ENCODE data around the gene P2RX7.
A peak's percentile ranks its signal among the peaks of the same experiment; 100 is the strongest.

P2RX7 gene

DNA sequence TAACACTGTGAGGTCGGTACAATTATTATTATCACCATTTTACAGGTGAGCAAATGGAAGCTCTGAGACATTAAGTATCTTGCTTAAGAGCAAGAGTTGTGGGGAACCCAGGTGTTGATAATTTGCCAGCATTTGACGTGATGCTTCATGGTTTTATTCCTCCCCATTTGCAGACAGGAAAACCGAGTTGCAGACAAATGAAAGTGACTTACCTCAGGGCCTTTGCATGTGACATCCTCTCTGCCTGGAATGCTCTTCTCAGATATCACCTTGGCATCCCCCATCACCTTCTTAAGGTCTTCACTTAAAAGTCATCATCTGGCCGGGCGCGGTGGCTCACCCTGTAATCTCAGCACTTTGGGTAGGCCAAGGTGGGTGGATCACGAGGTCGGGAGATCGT is 21.0 kb upstream of the P2RX7 start:
- no peak for DNase-seq

DNA sequence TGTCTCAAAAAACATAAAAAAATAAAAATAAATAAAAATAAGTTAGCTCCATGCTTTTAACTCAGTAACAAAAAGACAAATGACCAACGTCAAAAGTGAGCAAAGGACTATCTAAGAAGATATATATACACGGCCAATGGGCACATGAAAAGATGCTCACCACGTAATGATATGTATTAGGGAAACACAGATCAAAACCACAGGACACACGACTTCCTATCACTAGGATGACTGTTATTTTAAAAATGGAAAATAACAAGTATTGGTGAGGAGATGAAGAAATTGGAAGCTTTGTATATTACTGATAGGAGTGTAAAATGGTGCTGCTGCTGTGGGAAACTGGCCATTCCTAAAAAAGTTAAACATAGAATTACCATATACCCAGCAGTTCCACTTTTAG is 20.2 kb upstream of the P2RX7 start:
- no peak for DNase-seq

DNA sequence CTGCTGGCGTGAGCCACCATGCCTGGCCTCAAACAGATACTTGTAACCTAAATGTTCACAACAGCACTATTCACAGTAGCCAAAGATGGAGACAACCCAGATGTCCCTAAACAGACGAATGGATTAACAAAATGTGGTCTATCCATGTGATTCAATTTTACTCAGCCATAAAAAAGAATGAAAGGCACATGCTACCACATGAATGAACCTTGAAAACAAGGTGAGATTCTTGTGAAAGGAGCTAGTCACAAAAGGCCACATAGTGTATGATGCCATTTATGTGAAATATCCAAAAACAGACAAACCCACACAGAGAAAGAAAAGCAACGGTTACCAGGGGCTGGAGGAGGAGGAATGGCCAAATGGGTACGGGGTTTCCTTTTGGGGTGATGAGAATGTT is 19.6 kb upstream of the P2RX7 start:
- no peak for DNase-seq

DNA sequence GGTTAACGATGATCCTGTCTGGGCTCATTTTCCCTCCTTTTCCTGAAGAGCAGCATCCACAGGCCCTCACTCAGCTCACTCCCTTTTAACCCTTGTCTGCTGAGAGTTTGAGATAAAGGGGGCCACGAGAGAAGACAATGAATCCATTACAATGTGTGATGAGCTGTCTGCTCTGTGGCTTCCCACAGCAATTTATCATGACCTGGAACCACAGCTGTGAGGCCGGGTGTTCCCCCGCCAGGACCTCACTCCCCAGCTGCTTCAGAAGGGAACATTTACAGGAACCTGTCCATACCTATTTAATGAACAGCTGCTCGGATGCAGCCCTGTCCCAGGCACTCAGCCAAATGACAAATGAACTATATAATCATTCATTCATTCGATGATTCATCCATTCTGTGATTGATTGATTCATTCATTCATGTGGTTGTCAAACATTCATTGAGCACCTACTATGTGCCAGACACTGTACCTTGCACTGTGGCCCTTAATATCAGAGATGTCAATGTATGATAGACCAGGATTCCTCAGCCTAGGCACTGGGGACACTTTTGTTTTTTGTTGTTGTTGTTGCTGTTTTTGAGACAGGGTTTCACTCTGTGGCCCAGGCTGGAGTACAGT is 18.5 kb upstream of the P2RX7 start:
- DNase-seq, result no peak

DNA sequence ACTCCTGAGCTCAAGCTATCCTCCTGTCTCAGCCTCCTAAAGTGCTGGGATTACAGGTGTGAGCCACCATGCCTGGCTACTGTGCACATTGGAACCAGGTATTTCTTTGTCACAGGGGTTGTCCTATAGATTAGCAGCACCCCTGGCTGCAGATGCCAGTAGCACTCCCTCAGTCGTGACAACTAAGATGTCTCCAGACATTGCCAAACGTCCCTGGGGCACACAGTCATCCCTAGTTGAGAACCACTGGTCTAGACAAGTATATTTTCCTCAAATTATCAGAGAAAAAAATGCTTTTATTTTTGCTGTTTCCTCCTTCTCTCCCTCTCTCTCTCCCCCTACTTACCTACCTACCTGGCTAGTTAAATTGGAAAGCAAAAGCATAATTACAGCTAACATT is 17.9 kb upstream of the P2RX7 start:
- no peak for DNase-seq

DNA sequence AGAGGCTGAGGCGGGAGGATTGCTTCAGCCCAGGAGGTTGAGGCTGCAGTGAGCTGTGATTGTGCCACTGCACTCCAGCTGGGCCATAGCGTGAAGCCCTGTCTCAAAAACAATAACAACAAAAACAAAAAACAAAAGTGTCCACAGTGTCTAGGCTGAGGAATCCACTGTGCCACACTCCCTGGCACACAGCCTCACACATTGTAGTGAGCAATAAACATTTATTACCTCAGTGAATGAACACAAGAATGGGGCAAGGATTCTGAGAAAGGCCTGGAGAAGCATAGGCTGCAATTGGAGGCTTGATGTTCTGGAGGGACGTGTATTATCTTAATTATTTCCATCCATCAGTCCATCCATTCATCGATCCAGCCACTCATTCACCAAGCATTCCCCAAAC is 17.1 kb upstream of the P2RX7 start:
- no peak for DNase-seq

DNA sequence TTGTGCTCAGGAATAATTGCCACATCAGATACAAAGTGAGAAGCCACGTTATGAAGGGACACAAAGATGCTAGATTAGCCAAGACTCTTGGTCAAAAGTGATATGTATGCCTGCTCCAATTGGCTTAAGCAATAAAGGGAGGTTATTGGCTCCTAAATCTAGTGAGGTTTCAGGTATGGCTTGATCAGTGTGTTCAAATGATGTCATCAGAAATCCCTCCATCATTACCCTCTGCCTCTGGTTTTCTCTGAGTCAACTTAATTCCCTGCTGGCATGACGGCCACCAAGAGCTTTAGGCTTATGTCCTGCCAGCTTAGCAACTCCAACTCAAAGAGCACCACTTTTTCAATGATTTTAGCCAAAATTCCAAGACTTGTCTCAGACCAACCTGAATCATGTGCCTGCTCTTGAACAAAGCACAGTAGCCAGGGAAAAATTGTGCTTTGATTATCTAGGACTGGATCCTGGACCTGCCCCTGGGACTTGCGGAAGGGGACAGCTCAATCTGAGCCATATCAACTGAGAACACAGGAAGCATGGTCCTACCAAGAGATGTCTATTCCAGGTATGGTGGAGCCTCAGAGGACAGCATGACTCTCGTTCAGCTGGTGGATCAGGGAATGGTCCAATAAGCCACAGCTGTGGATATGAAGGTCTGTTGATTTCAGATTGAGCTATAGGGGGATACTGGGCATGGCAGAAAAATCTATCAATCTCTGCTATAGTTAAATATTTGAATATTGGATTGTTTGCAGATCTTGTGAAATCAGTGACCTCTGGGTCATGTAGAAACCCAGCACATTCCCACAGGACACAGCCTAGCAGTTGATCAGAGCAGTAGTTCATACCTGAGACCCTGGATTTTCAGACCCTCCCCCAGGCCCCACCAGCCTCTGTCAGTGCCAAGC is 16.1 kb upstream of the P2RX7 start:
- DNase-seq, result no peak

DNA sequence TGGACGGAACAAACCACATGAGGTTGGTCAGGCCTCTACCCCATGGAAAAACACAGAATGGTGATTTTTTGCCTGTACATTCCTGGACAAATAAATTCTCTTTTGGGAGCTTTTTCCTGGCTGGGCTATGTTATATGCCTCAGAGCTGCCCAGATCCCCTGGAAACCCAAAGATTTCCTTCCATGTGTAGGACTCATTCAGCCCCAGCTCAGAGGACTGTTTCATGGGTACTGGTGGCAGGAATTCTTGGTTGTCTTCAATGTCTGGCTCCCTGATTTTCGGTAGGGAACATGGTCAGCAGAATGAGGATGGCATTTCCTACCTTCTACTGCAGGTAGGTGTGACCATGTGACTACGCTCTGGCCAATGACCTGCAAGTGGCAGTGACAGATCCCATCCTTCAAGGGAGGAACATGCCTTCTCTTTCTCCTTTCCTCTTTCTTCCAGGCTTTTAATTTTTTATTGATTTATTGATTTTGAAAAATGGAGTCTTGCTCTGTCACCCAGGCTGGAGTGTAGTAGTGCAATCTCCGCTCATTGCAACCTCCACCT is 15.4 kb upstream of the P2RX7 start:
- no peak for DNase-seq

DNA sequence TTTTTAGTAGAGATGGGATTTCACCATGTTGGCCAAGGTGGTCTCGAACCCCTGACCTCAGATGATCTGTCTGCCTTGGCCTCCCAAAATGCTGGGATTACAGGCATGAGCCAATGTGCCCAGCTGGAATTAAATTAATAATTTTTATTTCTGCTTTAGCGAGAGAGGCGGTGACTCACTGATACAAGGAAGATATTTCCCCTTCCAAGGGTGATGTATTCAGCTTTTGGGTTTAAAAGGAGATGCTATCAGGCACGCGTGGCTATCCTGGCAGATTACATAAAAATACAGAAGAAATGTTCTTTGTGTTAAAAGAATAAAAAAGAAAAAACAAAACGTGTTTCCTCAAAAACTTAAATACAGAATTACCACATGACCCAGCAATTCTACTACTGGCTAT is 12.4 kb upstream of the P2RX7 start:
- no peak for DNase-seq

DNA sequence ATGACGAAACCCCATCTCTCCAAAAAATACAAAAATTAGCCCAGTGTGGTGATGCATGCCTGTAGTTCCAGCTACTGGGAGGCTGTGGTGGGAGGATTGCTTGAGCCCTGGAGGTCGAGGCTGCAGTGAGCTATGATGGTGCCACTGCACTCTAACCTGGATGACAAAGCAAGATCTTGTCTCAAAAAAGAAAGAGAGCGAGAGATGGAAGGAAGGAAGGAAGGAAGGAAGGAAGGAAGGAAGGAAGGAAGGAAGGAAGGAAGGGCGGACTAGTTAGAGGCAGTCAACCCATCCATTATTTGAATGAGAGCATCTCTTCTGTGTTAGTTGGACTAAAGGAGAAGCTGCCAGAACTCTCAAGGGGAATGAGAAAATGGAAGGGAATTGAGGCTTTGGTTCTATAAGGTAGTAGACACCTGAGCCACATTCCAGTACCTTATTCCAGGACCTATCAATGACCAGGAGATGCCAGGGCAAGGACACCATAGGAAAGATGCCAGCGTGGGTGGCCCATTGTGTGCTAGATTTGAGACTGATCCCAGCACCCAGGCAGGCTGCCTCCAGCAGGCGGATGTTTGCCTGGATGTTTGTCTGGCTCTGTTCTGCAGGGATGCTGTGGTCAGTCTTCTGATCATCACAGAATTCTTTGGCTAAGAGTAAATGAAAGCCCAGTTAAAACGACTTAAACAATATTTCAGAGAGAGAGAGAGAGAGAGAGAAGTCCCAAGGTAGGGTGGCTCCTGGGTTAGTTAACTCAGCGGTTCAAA is 11.5 kb upstream of the P2RX7 start:
- DNase-seq, result no peak

DNA sequence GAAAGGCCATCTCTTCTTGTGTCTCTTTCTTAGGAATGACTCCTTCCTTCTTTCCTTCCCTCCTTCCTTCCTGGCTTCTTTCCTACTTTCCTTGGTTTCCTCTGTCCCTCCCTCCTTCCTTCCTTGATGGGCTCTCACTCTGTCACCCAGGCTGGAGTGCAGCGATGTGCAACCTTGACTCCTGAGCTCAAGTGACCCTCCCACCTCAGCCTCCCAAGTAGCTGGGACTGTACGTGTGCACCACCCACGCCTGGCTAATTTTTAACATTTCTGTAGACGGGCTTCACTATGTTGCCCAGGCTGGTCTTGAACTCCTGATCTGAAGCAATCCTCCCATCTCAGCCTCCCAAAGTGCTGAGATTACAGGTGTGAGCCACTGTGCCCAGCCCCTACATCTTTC is 10.9 kb upstream of the P2RX7 start:
- DNase-seq, result no peak

DNA sequence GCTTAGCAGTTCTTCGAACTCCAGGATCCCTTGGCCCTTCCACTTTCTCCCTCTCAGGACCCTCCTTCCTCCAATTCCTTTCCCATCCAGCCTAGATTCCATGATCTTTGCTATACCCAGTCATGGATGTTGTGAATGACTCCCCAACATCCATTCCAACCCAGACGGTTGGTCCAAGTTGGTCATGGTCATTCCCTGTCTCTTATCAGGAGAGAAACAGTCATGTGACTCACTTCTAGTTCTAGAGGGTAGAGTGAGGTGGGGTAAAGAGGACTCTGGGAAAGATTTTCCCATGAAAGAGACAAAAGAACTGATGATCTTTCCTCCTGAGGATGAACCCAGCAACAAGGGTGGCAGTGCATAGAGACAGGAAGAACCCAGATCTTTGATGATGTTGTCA is 9.2 kb upstream of the P2RX7 start:
- DNase-seq, result no peak

DNA sequence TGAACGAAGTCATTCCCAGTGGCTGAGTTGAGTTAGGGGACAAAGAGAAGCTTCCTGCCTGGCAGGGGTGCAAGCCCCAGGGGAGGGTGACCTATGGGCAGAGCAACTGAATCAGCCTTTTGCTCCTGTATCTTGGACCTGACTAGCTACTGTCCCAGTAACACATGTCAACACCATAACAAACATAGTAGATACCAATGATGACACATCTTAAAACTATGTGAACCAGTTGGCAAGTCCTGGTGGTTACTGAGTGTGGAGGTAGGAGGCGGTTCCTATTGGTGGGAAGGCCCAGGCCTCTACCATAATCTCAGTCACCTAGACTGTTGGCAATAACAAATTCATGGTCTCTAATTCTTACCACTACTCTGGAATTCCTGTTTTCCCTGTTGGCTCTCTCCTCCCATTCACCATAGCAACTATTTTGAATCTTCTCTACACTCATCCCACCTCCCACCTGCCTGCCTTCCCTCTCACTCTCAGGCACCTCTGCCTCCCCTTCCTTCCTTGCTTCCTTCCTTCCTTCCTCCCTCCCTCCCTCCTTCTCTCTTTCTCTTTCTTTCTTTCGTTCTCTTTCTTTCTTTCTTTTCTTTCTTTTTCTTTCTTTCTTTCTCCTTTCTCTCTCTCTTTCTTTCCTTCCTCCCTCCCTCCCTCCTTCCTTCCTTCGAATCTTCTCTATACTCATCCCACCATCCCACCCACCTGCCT is 8.1 kb upstream of the P2RX7 start:
- DNase-seq, result peak; percentile 35

DNA sequence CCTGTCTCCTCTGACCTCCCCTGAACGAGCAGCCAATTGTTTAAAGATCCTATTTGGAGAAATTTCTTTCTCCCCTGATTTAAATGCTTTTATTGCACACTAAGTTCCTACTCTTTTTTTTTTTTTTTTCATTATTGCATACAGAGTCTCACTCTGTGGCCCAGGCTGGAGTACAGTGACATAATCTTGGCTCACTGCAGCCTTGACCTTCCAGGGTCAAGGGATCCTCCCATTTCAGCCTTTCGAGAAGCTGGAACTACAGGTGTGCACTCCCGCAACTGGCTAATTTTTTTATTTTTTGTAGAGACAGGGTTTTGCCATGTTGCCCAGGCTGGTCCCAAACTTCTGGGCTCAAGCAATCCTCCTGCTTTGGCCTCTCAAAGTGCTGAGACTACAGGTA is 5.2 kb upstream of the P2RX7 start:
- DNase-seq, result no peak

DNA sequence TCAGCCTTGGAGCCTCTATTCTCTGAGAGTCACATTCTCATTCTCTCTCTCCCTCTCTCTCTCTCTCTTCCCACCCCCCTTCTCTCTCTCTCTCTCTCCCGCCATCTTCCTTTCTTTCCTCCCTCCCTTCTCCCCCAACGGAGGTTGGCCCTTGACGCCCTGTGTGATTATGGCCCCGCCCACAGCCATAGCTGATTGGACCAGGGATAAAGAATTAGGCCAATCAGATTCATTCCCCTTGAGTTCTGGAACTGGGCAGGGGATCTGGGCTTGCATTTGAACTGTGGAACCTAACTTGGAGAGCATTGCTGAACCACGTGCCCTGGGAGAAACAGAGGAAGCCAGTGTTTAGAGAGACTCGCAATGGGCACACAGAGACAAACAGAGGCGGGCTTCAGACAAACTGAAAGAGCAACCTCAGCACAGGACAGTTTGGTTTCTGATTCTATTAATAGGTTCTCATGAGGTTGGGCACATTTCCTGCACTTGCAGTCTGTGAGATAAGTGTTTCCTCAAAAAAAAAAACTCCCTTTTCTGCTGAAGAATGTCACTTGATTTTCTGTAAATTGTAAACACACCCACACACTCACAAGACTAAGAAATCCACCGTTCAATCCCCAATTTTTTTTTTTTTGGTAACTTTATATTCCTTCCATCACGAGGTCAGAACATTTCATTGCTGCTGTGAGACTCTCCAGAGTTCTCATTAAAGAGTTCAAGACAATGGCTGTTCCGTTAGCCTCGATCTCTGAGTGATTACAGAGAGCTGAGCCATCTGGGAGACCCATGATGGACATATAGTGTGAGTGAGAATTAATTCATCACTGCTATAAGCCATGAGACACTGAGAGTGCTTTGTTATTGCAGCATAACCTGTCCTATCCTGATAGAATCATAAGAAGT is 3.5 kb upstream of the P2RX7 start:
- no peak for DNase-seq

DNA sequence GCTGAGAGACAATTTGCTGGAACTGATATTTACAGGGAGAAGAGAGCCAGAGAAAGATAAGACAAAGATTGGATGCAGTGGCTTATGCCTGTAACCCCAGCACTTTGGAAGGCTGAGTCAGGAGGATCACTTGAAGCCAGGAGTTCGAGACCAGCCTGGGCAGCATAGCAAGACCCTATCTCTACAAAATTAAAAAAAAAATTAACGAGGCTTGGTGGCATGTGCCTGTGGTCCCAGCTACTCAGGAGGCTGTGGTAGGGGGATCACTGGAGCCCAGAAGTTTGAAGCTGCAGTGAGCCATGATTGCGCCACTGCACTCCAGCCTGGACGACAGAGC is 2.9 kb upstream of the P2RX7 start:
- no peak for DNase-seq

DNA sequence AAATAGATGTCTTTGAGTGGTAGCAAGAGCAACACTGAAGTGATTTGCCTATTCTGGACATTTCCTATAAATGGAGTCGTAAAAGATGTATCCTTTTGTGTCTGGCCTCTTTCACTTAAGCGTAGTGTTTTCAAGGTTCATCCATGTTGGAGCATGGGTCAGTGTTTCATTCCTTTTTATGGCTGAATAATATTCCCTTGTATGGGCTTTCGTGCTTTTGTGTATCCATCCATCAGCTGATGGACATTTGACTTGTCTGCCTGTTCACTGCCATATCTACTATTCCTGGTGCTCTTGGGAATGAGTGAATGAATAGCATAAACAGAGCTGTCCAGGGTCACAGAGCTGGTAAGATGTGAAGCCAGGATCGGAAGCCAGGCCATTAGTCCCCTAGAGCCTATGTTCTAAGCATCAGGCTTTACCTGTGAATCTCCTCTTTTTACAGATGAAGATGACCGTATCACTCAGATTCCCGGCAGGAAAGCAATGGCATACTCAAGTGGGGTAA is 1.8 kb upstream of the P2RX7 start:
- DNase-seq, result no peak

DNA sequence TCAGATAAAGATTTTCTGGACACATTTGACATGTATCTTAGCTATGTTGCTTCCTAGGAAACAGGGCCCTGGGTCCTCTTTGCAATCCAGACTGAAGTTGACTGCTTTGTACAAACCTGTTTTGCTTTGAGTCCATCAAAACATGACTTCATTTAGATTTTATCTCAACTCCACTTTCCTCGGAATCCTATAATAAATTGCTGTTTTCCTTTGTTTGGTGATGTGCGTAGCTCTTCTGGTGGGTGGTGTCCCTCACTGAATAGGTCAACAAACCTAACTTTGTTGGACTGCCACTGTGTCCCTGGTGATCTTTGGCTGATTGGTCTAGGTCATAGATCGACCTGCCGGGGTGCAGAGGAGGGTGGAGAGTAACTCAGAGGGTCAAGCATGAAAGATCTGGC is 735 bp upstream of the P2RX7 start:
- no peak for DNase-seq

DNA sequence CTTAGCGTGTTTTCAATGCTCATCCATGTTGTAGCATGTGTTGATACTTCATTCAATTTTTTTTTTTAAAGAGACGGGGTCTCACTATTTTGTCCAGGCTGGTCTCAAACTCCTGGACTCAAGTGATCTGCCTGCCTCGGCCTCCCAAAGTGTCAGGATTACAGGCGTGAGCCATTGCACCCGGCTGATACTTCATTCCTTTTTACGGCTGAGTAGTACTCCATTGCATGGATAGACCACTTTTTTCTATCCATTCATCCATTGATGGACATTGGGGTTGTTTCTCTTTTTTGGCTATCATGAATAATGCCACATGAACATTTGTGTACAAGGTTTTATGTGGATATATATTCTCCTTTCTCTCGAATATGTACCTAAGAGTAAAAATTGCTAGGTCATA is 1.2 kb downstream of the P2RX7 start:
- DNase-seq, result no peak

DNA sequence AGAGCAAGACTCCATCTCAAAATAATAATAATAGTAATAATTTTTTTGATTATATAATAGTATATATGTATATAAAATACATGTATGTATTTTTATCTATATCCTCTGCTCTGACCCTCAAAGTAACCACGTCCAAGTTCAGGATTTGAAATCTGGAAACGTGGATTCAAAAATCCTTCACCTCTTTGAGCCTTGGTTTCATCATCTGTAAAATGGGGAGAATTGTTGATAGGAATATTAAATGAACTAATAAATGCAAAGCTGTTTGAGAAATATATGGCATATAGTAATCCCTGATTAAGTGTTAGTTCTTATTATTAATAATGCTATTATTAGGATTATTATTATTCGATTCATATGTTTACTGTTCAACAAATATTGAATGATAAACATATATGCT is 2.6 kb downstream of the P2RX7 start:
- no peak for DNase-seq

DNA sequence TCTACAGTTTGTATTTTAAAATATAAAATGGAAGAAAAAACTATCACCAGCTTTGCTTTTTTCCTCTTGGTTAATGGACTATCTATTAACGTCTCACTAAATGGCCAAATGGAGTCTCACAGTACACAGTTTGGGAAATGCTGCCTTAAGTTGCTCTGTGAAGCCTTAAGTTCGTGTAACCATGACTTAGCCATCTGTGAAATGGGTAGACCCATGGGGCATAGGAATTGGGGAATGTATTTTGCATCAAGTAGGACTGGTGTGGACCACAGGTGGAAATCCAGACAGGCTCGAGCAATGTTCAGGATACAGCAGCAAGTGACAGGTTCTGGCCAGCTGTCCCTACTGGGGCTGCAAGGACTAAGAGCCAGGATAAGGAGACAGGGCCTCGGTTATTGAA is 4.8 kb downstream of the P2RX7 start:
- DNase-seq, result no peak

DNA sequence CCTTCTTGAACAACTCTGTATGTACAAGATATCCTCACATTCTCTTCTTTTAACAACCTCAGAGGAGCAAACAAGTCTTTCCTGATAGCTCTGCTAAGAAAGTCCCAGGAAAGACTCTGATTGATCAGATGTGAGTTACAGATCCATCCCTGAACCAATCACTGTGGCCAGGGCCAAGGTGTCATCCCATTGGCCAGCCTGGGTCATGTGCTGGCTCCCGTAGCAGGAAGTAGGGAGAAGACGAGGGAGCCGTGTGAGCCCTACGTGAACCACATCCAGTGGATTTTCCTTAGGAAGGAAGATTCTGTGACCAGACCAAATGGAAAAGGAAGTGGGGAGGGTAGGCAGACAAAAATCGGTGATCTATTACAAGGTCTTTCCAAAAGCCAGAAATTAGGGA is 5.6 kb downstream of the P2RX7 start:
- no peak for DNase-seq

All from 8988T (cell line).